Lower leg skin (tissue), 3 donors: ENCODE measurements around the gene CDC14A.
"Not testable (repeated sequence)": the region's sequence is repeated elsewhere in the genome, so short reads cannot be mapped to it uniquely, and the experiment has no call there.

Experiments used
- CTCF ChIP-seq, 3 donors: fragments of 450-650 bp; IDR thresholded peaks; one replicate each; pipeline ENCODE4 v1.5.1; 2016; ENCODE audit warnings: antibody characterized with exemption in 3 of 3, mild to moderate bottlenecking in 3 of 3, moderate library complexity in 2 of 3
- POLR2A ChIP-seq, 2 donors: fragments of 450-650 bp; IDR thresholded peaks; one replicate each; pipeline ENCODE4 v1.6.1; 2016 to 2017; ENCODE audit warnings: antibody characterized with exemption in 2 of 2, mild to moderate bottlenecking in 1 of 2, moderate library complexity in 1 of 2

- not testable (repeated sequence) for TF ChIP-seq CTCF, POLR2A (IDR thresholded peaks at IDR 0.05)
These were observed 55.1 kb downstream of the CDC14A start for GRCh38 chr1:100407390-100407789.
